ENCODE measurements around the gene ST6GALNAC3.
A peak's percentile ranks its signal among the peaks of the same experiment; 100 is the strongest.

Gene ST6GALNAC3

GRCh38 chr1:76256289-76257223 is 182.0 kb downstream of the ST6GALNAC3 start:
- DNase-seq = no peak

GRCh38 chr1:76257823-76258222 is 183.3 kb downstream of the ST6GALNAC3 start:
- DNase-seq = peak; percentile 32

- DNase-seq = no peak
These were observed 184.7 kb downstream of the ST6GALNAC3 start for GRCh38 chr1:76259270-76259669.

GRCh38 chr1:76260279-76260678 is 185.7 kb downstream of the ST6GALNAC3 start:
- no peak for DNase-seq

DNA sequence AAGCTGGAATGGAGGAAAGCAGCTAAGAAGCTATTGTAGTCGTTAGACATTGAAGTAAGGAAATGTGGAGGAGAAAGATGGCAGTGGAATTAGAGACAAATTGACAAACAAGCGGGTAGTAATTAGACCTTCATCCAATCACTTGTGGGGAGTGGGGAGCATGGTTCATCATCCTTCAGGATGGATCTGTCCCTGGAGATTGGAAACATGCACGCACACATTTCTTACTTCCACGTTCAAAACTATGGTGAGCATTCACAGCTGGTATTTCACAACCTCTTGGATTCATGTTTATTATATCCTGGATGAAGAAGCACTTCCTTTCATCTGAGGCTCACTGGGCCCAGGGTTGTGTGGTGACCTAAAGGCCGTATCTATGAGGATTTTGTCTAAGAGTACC is 188.1 kb downstream of the ST6GALNAC3 start:
- DNase-seq = no peak

DNA sequence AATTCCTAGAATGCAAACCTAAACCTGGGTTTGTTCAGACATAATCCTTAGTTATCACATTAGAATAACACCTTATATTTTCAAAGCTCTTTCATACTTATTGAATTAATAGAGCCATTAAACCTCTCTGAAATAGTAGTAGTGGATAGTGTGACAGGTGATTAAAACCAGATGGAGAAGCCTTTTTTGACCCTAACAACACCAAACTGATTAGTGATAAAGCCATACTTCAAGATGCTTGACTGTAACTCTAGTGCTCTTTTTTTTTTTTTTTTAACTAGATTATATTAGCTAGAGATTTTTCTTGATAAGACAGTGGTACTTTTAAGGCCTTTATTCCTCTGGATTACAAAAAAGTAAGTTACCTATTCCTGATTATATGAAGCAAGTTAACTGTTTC is 190.1 kb downstream of the ST6GALNAC3 start:
- DNase-seq = no peak

DNA sequence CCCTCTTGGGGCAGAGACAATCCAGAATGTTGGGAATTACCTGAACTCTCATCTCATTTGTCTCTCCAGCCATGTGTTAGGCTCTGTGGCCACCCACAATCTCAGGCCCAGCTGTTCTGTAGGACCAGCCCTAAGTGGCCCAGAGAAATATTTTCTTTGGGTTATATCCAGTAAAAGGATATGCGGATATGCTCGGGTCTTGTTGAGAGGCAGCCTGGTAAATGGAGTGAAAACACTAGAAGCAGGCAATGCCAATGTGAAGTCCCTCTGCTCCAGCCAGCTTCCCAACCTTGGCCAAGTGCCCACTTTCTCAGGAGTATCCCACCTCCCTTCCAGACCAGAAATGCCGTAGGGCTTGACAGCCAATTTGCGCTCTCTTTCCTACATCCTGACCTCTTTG is 192.2 kb downstream of the ST6GALNAC3 start:
- no peak for DNase-seq

- DNase-seq = no peak
These were observed 193.1 kb downstream of the ST6GALNAC3 start for GRCh38 chr1:76267631-76268030.

DNA sequence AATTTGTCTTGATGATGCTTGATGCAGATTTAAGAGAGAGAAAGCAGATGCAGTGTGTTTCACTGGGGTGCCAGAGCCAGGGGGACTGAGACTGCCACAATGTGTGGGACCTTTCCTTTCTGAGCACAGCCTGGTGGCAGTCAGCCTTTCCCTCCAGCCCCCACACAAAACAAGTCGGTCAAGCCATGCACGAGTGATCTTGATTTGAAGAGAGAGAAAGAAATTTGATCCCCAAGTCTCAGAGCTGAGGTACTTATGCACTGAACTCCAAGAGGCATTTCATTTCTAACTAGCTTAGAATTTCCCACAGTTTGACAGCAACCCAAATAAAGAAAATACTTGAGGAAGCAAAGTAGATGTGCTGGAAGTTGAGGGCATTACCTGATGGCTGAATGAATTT is 193.8 kb downstream of the ST6GALNAC3 start:
- DNase-seq = no peak

DNA sequence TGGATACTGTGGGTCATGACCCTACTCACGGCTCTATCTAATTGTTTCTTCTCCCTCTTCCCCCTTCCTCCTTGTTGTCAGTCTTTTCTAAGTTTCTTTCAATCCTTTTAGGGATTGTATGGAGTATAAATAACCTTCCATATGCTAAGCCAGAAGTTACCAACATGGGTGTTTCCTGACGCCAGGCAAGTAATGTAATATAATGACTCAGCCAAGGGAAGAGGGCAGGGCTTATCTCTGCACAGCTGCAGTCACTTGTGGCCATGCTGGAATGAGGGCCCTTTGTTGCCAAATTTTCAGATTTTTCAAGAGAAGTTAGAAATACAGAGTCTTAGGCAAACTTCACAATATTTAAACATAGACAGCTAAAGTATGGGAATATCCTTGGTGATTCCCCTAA is 194.6 kb downstream of the ST6GALNAC3 start:
- DNase-seq = no peak

DNA sequence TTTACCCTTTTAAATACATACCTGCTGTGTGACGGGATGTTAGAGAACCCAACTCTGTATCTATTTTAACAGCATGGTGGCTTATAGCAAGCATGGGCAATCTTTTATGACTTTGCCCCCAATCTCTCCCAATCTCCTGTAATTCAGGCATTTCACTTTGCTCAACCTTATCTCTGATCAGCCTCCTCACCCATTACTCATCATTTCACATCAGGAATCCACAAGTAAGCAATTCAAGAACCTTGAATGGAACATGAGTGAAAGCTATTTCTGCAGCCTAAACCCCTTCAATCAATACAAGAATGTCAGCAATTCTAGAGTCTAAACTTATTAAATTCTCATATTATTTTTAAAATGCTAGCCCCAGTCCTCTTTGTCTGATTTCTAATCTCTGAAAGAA is 199.8 kb downstream of the ST6GALNAC3 start:
- no peak for DNase-seq

DNA sequence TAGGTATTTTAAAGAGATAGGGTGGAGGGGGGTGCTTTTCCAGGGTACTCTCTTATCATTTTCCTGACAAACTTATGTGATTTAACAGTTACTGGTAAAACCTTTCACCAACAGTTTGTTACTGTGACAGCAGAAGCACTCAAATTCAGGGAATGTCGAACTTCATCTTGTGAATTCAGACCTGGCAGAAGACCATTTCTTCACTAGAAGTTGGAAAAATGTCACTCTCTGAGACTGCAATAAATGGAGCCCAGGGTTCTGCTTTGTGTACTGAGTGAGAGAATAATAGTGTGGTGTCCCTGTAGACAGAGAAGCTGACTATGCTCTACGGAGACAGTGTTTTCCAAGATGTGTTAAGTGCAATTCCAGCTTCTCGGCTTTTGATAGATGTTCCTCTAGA is 200.2 kb downstream of the ST6GALNAC3 start:
- no peak for DNase-seq

DNA sequence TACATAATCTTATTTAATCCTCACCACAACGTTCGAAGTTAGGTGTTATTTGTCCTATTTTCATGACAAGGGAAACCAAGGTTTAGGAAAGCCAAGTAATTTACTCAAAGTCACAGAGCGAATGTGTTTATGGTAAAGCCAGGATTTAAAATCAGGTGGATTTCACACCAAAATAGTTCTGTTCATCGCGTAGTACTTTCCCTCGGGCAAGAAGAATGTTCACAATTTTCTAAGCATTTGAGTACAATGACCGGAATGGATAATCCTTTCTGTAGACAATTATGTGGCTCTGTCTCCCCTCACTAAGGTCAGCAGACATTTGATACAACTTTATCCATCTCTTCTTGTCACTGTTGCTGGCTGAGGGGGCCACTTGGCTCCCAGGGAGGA is 204.2 kb downstream of the ST6GALNAC3 start:
- no peak for DNase-seq

GRCh38 chr1:76279101-76279748 is 204.7 kb downstream of the ST6GALNAC3 start:
- DNase-seq = no peak

DNA sequence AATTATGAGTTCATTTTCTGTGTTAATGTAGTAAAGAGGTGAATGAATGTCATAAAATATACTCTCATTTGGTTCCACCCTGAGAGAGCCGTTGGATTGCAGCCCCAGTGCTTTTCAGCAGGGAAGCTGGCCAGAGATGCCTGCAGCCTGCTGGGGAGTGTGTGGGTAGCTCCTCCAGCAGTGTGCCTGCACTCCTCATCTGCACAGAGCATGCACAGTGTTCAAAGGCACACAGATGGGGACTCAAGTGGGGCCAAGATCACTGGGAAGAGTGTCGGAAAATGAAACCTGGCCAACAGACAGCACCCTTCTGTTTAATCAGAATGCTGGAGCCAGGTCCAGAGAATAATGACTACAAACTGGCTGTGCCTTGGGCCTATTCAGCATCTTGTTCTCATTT is 206.8 kb downstream of the ST6GALNAC3 start:
- no peak for DNase-seq

DNA sequence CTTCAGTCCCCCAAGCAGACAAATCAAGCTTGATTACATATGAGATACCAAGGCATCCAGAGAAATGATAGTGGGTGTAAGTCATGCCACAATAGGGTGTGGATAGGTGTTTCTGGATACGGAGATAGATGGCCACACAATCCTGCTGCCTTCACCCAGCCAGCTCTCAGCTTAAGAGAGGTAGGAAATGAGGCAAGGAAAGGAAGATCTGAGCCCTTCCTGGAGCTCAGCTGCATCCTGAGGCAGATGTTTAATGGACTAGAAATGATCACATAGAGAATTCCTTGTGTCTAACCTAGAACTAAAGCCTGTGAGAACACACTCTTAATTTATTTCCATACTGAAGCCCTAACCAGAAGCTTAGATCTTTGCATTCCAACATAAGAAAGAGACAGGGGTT is 210.3 kb downstream of the ST6GALNAC3 start:
- no peak for DNase-seq

GRCh38 chr1:76285578-76286135 is 211.1 kb downstream of the ST6GALNAC3 start:
- no peak for DNase-seq

GRCh38 chr1:76287917-76288316 is 213.4 kb downstream of the ST6GALNAC3 start:
- DNase-seq = no peak

- DNase-seq = no peak
These were observed 214.4 kb downstream of the ST6GALNAC3 start for GRCh38 chr1:76288758-76289483.

GRCh38 chr1:76289692-76290091 is 215.1 kb downstream of the ST6GALNAC3 start:
- DNase-seq = peak; percentile 62

GRCh38 chr1:76290271-76290670 is 215.7 kb downstream of the ST6GALNAC3 start:
- DNase-seq = no peak

DNA sequence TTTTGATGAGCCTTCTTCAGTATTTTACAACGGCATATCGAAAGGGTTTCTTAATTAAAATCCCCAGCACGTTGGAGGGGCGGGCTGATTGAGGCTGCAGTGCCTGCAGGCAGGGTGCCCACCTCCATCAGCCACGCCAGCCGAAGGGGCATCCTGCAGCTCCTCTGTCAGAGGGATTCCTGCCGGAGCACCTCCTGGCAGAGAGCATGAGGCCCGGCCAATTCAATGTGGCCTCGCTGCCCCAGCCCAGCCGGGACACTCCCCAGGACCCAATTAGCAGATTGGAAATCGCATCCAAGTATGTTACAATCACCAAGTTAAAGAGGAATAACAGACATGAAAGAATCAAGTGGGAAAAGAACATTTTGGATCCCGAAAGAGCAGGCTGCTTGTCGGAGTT is 216.6 kb downstream of the ST6GALNAC3 start:
- no peak for DNase-seq

DNA sequence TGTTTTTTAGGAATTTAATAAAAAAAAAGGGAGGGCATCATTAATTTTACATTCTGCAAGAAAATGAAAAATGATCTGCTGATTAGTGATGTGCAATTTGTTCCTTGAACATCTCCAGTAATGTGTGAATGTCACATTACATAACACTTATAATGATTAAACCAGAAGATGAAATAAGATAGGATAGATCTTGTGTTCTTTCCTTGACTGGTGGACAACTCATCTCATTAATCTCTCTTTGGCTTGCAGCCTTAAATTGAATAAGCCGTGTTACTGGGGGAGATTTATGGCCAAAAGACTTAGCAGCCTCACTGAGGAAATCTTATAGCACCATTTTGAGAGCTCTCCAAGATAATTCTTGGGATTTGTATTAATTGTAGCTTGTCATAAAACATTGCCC is 217.2 kb downstream of the ST6GALNAC3 start:
- DNase-seq = no peak
